Effector CD8-positive, alpha-beta T cell (primary cell): Measurements from ENCODE around the gene KRTAP9-8.
"Not testable (repeated sequence)": the region's sequence is repeated elsewhere in the genome, so short reads cannot be mapped to it uniquely, and the experiment has no call there.

Experiments used
- DNase-seq: peaks from one replicate; lab custom pipeline; 2025; lab: John Stamatoyannopoulos, UW
- total RNA-seq, 4 experiments: gene quantifications; one replicate each; lab custom pipeline; 2026; lab: John Stamatoyannopoulos, UW

The KRTAP9-8 gene
- 0 reads per million in 4 experiments for total RNA-seq

DNA sequence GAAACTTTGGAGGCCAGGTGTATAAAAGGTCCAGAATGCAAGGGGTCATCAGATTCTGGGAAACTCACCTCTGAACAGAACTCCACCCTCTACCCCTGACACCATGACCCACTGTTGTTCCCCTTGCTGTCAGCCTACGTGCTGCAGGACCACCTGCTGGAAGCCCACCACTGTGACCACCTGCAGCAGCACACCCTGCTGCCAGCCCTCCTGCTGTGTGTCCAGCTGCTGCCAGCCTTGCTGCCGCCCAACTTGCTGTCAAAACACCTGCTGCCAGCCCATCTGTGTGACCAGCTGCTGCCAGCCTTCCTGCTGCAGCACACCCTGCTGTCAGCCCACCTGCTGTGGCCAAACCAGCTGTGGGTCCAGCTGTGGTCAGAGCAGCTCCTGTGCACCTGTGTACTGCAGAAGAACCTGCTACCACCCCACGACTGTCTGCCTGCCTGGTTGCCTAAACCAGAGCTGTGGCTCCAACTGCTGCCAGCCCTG, at the start of gene KRTAP9-8:
TSS of gene KRTAP9-8 (plus strand) at position 51 of the 489 bp plus-strand sequence. CDS start at position 104, 53 bp downstream.
- DNase-seq, result not testable (repeated sequence)

DNA sequence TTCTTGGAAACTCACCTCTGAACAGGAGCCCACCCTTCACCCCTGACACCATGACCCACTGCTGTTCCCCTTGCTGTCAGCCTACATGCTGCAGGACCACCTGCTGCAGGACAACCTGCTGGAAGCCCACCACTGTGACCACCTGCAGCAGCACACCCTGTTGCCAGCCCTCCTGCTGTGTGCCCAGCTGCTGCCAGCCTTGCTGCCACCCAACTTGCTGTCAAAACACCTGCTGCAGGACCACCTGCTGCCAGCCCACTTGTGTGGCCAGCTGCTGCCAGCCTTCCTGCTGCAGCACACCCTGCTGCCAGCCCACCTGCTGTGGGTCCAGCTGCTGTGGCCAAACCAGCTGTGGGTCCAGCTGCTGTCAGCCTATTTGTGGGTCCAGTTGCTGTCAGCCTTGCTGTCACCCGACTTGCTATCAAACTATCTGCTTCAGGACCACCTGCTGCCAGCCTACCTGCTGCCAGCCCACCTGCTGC, 47.9 kb upstream of the KRTAP9-8 start, which contains the start of gene KRTAP9-1:
TSS of gene KRTAP9-1 (plus strand) at position 51 of the 482 bp plus-strand sequence. CDS start at position 51, 0 bp downstream.
- DNase-seq, result not testable (repeated sequence)

- no peak for DNase-seq
These were observed 47.5 kb upstream of the KRTAP9-8 start for GRCh38 chr17:41190328-41190727.

GRCh38 chr17:41196068-41196467, 41.7 kb upstream of the KRTAP9-8 start:
- DNase-seq, result no peak

DNA sequence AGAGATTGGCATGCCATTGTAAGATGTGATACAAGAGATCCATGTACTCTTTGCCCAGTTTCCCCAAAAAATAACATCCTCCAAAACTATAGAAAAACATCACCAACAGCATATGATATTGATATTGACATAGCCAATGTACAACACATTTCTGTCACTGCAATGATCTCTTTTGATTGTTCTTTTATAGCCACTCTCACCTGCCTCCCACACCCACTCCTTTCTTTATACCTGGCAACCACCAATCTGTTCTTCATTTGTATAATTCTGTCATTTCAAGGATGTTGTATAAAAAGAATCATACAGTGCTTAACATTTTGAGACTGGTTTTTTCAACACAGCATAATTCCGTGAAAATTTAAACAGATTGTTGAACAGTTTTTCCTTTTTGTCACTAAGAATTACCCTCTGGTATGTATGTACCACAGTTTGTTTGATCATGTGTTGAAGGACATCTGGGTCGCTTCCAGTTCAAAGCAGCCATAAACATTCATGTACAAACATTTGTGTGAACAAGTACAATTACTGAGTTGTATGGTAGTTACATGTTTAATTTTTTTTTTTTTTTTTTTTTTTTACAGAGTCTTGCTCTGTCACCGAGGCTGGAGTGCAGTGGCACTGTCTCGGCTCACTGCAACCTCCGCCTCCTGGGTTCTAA, 38.2 kb upstream of the KRTAP9-8 start:
- no peak for DNase-seq

- DNase-seq, result no peak
These were observed 25.8 kb upstream of the KRTAP9-8 start for GRCh38 chr17:41211845-41212466.

GRCh38 chr17:41212524-41213169, 25.2 kb upstream of the KRTAP9-8 start:
- DNase-seq, result no peak

GRCh38 chr17:41215681-41216080, 22.1 kb upstream of the KRTAP9-8 start:
- no peak for DNase-seq

GRCh38 chr17:41223821-41224220, 14.0 kb upstream of the KRTAP9-8 start:
- DNase-seq, result no peak

GRCh38 chr17:41226051-41226450, 11.7 kb upstream of the KRTAP9-8 start:
- no peak for DNase-seq

DNA sequence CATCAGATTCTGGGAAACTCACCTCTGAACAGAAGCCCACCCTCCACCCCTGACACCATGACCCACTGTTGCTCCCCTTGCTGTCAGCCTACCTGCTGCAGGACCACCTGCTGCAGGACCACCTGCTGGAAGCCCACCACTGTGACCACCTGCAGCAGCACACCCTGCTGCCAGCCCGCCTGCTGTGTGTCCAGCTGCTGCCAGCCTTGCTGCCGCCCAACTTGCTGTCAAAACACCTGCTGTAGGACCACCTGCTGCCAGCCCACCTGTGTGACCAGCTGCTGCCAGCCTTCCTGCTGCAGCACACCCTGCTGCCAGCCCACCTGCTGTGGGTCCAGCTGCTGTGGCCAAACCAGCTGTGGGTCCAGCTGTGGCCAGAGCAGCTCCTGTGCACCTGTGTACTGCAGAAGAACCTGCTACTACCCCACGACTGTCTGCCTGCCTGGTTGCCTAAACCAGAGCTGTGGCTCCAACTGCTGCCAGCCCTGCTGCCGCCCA, 11.2 kb upstream of the KRTAP9-8 start, which contains the start of gene KRTAP9-2:
TSS of gene KRTAP9-2 (plus strand) at position 51 of the 498 bp plus-strand sequence. CDS start at position 58, 7 bp downstream.
- not testable (repeated sequence) for DNase-seq

- no peak for DNase-seq
These were observed 7.7 kb upstream of the KRTAP9-8 start for GRCh38 chr17:41230094-41230493.

- DNase-seq, result no peak
These were observed 6.1 kb upstream of the KRTAP9-8 start for GRCh38 chr17:41231731-41232130.

- not testable (repeated sequence) for DNase-seq
These were observed 5.2 kb upstream of the KRTAP9-8 start, which contains the start of gene KRTAP9-3 for GRCh38 chr17:41232399-41233105. KRTAP9-3 (plus strand) TSS chr17:41232449; CDS start chr17:41232502, 53 bp downstream.

GRCh38 chr17:41237116-41237515, 683 bp upstream of the KRTAP9-8 start:
- not testable (repeated sequence) for DNase-seq

DNA sequence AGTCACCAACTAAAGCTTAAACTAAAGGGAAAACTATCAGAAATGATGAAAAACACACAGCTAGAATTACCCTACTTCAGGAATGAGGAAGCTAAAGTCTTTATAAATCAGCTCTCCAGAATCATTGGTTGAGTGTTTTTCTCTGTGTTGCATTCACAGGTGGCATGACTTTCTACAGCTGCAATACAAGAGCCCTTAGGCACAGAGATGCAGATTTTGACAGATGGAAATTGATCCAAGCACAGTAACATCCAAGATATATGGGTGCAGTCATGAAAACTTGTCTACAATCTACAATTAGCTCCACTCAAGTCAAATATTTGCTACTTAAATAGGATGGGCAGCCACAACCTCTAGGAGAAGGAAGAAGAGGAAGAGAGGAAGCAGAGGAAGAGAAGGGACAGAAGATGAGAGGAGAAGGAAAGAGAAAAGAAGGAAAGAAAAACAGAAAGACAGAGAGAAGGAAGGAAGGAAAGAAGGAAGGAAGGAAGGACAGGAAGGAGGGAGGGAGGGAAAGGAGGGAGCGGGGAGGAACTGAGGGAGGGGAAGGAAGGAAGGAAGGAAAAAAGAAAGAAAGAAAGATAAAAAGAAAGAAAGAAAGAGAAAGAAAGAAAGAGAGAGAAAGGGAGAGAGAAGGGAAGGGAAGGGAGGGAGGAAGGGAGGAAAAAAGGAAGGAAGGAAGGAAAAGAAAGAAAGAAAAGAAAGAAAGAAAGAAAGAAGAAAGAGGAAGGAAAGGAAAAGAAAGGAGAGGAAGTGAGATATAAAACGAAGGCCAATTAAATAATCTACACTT, 9.4 kb downstream of the KRTAP9-8 start:
- not testable (repeated sequence) for DNase-seq

DNA sequence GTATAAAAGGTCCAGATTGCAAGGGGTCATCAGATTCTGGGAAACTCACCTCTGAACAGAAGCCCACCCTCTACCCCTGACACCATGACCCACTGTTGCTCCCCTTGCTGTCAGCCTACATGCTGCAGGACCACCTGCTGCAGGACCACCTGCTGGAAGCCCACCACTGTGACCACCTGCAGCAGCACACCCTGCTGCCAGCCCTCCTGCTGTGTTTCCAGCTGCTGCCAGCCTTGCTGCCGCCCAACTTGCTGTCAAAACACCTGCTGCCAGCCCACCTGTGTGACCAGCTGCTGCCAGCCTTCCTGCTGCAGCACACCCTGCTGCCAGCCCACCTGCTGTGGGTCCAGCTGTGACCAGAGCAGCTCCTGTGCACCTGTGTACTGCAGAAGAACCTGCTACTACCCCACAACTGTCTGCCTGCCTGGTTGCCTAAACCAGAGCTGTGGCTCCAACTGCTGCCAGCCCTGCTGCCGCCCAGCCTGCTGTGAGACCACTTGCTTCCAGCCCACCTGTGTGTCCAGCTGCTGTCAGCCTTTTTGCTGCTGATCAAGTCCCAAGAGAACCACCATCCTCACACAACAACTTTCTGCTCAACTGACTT, 11.9 kb downstream of the KRTAP9-8 start, which contains the start of gene KRTAP9-4:
TSS of gene KRTAP9-4 (plus strand) at position 51 of the 604 bp plus-strand sequence. CDS start at position 85, 34 bp downstream.
- DNase-seq, result not testable (repeated sequence)

DNA sequence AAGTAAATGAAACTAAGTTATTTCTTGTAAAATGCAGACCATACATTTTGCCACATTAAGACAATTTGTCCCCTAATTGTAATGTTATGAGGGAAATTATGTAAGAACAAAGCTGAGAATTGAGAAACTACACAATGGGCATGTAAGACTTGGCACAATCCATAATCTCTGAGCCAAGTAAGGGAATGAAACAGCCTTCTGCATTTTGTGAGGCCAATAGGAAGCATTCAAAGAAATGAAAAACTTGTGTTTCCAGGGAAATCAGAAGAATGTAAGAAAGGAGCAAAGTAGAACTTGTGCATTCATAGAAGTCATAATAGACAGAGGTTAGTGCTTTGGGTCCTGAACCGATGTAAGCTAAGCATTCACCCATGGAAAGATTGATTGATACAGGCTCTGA, 13.5 kb downstream of the KRTAP9-8 start:
- no peak for DNase-seq

DNA sequence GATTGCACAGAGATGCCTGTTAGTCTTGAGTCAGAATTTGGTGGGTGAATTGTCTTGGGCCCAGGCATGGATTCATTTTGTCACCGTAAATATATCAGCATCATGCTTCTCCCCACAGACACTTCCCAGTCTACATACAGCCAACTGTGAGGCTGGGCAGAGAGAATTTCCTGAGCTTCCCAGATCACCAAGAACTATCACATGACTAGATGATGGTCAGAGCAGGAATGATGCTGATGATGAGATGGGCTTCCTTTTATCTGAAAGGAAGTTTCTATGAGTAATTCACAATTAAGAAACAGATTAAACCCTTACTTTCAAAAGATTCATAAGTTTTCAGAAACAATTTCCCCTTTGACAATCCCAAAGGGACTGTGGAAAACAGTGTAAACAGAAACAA, 17.1 kb downstream of the KRTAP9-8 start:
- DNase-seq, result no peak
